ENCODE results near the gene DNM2.

The DNM2 gene

GRCh38 chr19:10727685-10728201 lies 9.9 kb downstream of the DNM2 start:
- Histone ChIP-seq H2BK5ac (ENCODE audit: low read length) (no peak overlapping the region), H3K4ac (ENCODE audit: low read length) (no peak overlapping the region), H4K91ac (ENCODE audit: low read depth, low read length, poor library complexity) (no peak overlapping the region), H3K4me1 (ENCODE audit: control insufficient read depth in 2 of 2, insufficient read depth in 1 of 2, low read depth in 1 of 2, low read length in 2 of 2) (no peaks in the 10 kb centered on the region), H2AK5ac (ENCODE audit: low read depth, low read length) (no peak overlapping the region), H2BK120ac (ENCODE audit: low read depth, low read length) (no peak overlapping the region), H3K27me3 (ENCODE audit: control insufficient read depth in 3 of 3, insufficient read depth in 3 of 3, low read depth in 1 of 3, low read length in 3 of 3) (no peaks in the 10 kb centered on the region), H3K4me2 (ENCODE audit: insufficient read depth, low read length, poor library complexity, severe bottlenecking) (no peak overlapping the region), H3K18ac (ENCODE audit: low read length) (no peak overlapping the region), H4K8ac (ENCODE audit: low read depth, low read length) (no peak overlapping the region), H3K9me3 (replicated peaks in 1 of 2; ENCODE audit: control insufficient read depth in 2 of 2, insufficient read depth in 1 of 2, low read depth in 1 of 2, low read length in 2 of 2) (no peaks in the 10 kb centered on the region), H3K9ac (ENCODE audit: low read depth, low read length, poor library complexity) (no peak overlapping the region), H2AFZ (ENCODE audit: low read length) (no peak overlapping the region), H3K23ac (ENCODE audit: low read depth, low read length, poor library complexity) (no peak overlapping the region), H3K14ac (ENCODE audit: low read length) (no peak overlapping the region), H2BK15ac (ENCODE audit: low read length) (no peak overlapping the region), H3K27ac (replicated peaks; ENCODE audit: low read length) (no peak overlapping the region), H2BK12ac (ENCODE audit: low read length) (no peak overlapping the region), H3K79me1 (ENCODE audit: low read depth, low read length) (peaks cover 9% of the 10 kb centered on the region), H3K4me3 (ENCODE audit: low read length in 2 of 2) (no peak overlapping the region), H3K36me3 (replicated peaks in 1 of 2; ENCODE audit: control insufficient read depth in 2 of 2, insufficient read depth in 2 of 2, low read length in 2 of 2) (peaks cover 7 to 13% of the 10 kb centered on the region in 2 donors)
- no peak for DNase-seq (ENCODE audit: low spot score)
- no CpG with 5 or more reads among the region's 14 CpGs for WGBS, 2 donors (ENCODE audit: extremely low coverage in 2 of 2, insufficient read length in 2 of 2, insufficient replicate concordance in 1 of 2)

- WGBS, 2 donors (ENCODE audit: extremely low coverage in 2 of 2, insufficient read length in 2 of 2, insufficient replicate concordance in 1 of 2): no CpG with 5 or more reads among the region's 14 CpGs
- H2AFZ ChIP-seq (ENCODE audit: low read length): no peak overlapping the region
- H3K36me3 ChIP-seq (replicated peaks in 1 of 2; ENCODE audit: control insufficient read depth in 2 of 2, insufficient read depth in 2 of 2, low read length in 2 of 2): peaks cover 7% of the 10 kb centered on the region in 2 donors
- no peaks in the 10 kb centered on the region for H3K27me3 ChIP-seq (ENCODE audit: control insufficient read depth in 3 of 3, insufficient read depth in 3 of 3, low read depth in 1 of 3, low read length in 3 of 3)
- H3K27ac ChIP-seq (replicated peaks; ENCODE audit: low read length): no peak overlapping the region
- no peak overlapping the region for H3K18ac ChIP-seq (ENCODE audit: low read length)
- no peaks in the 10 kb centered on the region for H3K9me3 ChIP-seq (replicated peaks in 1 of 2; ENCODE audit: control insufficient read depth in 2 of 2, insufficient read depth in 1 of 2, low read depth in 1 of 2, low read length in 2 of 2)
- H3K4me2 ChIP-seq (ENCODE audit: insufficient read depth, low read length, poor library complexity, severe bottlenecking): no peak overlapping the region
- H3K9ac ChIP-seq (ENCODE audit: low read depth, low read length, poor library complexity): no peak overlapping the region
- no peak overlapping the region for H4K91ac ChIP-seq (ENCODE audit: low read depth, low read length, poor library complexity)
- no peak overlapping the region for H3K23ac ChIP-seq (ENCODE audit: low read depth, low read length, poor library complexity)
- H3K4ac ChIP-seq (ENCODE audit: low read length): no peak overlapping the region
- no peak for DNase-seq (ENCODE audit: low spot score)
- no peak overlapping the region for H3K14ac ChIP-seq (ENCODE audit: low read length)
- no peak overlapping the region for H2AK5ac ChIP-seq (ENCODE audit: low read depth, low read length)
- no peak overlapping the region for H2BK12ac ChIP-seq (ENCODE audit: low read length)
- no peak overlapping the region for H2BK5ac ChIP-seq (ENCODE audit: low read length)
- H3K79me1 ChIP-seq (ENCODE audit: low read depth, low read length): peaks cover 9% of the 10 kb centered on the region
- no peak overlapping the region for H3K4me3 ChIP-seq (ENCODE audit: low read length in 2 of 2)
- H3K4me1 ChIP-seq (ENCODE audit: control insufficient read depth in 2 of 2, insufficient read depth in 1 of 2, low read depth in 1 of 2, low read length in 2 of 2): no peaks in the 10 kb centered on the region
- no peak overlapping the region for H2BK120ac ChIP-seq (ENCODE audit: low read depth, low read length)
- H4K8ac ChIP-seq (ENCODE audit: low read depth, low read length): no peak overlapping the region
- H2BK15ac ChIP-seq (ENCODE audit: low read length): no peak overlapping the region
Observed at GRCh38 chr19:10729411-10729810, 11.5 kb downstream of the DNM2 start.

GRCh38 chr19:10730932-10731331 lies 13.1 kb downstream of the DNM2 start:
- Histone ChIP-seq H2AFZ (ENCODE audit: low read length) (no peak overlapping the region), H3K27ac (replicated peaks; ENCODE audit: low read length) (no peak overlapping the region), H2BK12ac (ENCODE audit: low read length) (no peak overlapping the region), H2BK120ac (ENCODE audit: low read depth, low read length) (no peak overlapping the region), H3K36me3 (replicated peaks in 1 of 2; ENCODE audit: control insufficient read depth in 2 of 2, insufficient read depth in 2 of 2, low read length in 2 of 2) (peaks cover 5 to 10% of the 10 kb centered on the region in 2 donors), H3K4ac (ENCODE audit: low read length) (no peak overlapping the region), H2BK15ac (ENCODE audit: low read length) (no peak overlapping the region), H3K18ac (ENCODE audit: low read length) (no peak overlapping the region), H4K8ac (ENCODE audit: low read depth, low read length) (no peak overlapping the region), H3K23ac (ENCODE audit: low read depth, low read length, poor library complexity) (peak overlapping the region; percentile 43), H3K27me3 (ENCODE audit: control insufficient read depth in 3 of 3, insufficient read depth in 3 of 3, low read depth in 1 of 3, low read length in 3 of 3) (no peaks in the 10 kb centered on the region), H3K9ac (ENCODE audit: low read depth, low read length, poor library complexity) (no peak overlapping the region), H2AK5ac (ENCODE audit: low read depth, low read length) (peak overlapping the region; percentile 37), H3K14ac (ENCODE audit: low read length) (no peak overlapping the region), H3K9me3 (replicated peaks in 1 of 2; ENCODE audit: control insufficient read depth in 2 of 2, insufficient read depth in 1 of 2, low read depth in 1 of 2, low read length in 2 of 2) (no peaks in the 10 kb centered on the region), H3K4me3 (ENCODE audit: low read length in 2 of 2) (peak overlapping the region in 1 of 2 donors; percentile 50), H3K4me2 (ENCODE audit: insufficient read depth, low read length, poor library complexity, severe bottlenecking) (no peak overlapping the region), H4K91ac (ENCODE audit: low read depth, low read length, poor library complexity) (no peak overlapping the region), H3K79me1 (ENCODE audit: low read depth, low read length) (peaks cover 7% of the 10 kb centered on the region), H3K4me1 (ENCODE audit: control insufficient read depth in 2 of 2, insufficient read depth in 1 of 2, low read depth in 1 of 2, low read length in 2 of 2) (no peaks in the 10 kb centered on the region), H2BK5ac (ENCODE audit: low read length) (no peak overlapping the region)
- DNase-seq (ENCODE audit: low spot score): no peak
- WGBS, 2 donors (ENCODE audit: extremely low coverage in 2 of 2, insufficient read length in 2 of 2, insufficient replicate concordance in 1 of 2): no CpG with 5 or more reads among the region's 12 CpGs

GRCh38 chr19:10735741-10736140 lies 17.9 kb downstream of the DNM2 start:
- no peak overlapping the region for H2AK5ac ChIP-seq (ENCODE audit: low read depth, low read length)
- WGBS, 2 donors (ENCODE audit: extremely low coverage in 2 of 2, insufficient read length in 2 of 2, insufficient replicate concordance in 1 of 2): no CpG with 5 or more reads among the region's 5 CpGs
- peaks cover 0 to 12% of the 10 kb centered on the region in 2 donors for H3K36me3 ChIP-seq (replicated peaks in 1 of 2; ENCODE audit: control insufficient read depth in 2 of 2, insufficient read depth in 2 of 2, low read length in 2 of 2)
- H2BK15ac ChIP-seq (ENCODE audit: low read length): no peak overlapping the region
- no peaks in the 10 kb centered on the region for H3K27me3 ChIP-seq (ENCODE audit: control insufficient read depth in 3 of 3, insufficient read depth in 3 of 3, low read depth in 1 of 3, low read length in 3 of 3)
- peaks cover 0 to 10% of the 10 kb centered on the region in 2 donors for H3K9me3 ChIP-seq (replicated peaks in 1 of 2; ENCODE audit: control insufficient read depth in 2 of 2, insufficient read depth in 1 of 2, low read depth in 1 of 2, low read length in 2 of 2)
- H4K91ac ChIP-seq (ENCODE audit: low read depth, low read length, poor library complexity): no peak overlapping the region
- H3K4me1 ChIP-seq (ENCODE audit: control insufficient read depth in 2 of 2, insufficient read depth in 1 of 2, low read depth in 1 of 2, low read length in 2 of 2): no peaks in the 10 kb centered on the region
- no peak overlapping the region for H3K9ac ChIP-seq (ENCODE audit: low read depth, low read length, poor library complexity)
- no peak overlapping the region for H4K8ac ChIP-seq (ENCODE audit: low read depth, low read length)
- DNase-seq (ENCODE audit: low spot score): no peak
- H3K79me1 ChIP-seq (ENCODE audit: low read depth, low read length): peaks cover 9% of the 10 kb centered on the region
- no peak overlapping the region for H3K4me2 ChIP-seq (ENCODE audit: insufficient read depth, low read length, poor library complexity, severe bottlenecking)
- H3K27ac ChIP-seq (replicated peaks; ENCODE audit: low read length): no peak overlapping the region
- H3K23ac ChIP-seq (ENCODE audit: low read depth, low read length, poor library complexity): no peak overlapping the region
- H3K4me3 ChIP-seq (ENCODE audit: low read length in 2 of 2): no peak overlapping the region
- no peak overlapping the region for H2AFZ ChIP-seq (ENCODE audit: low read length)
- H2BK12ac ChIP-seq (ENCODE audit: low read length): no peak overlapping the region
- no peak overlapping the region for H3K14ac ChIP-seq (ENCODE audit: low read length)
- no peak overlapping the region for H3K4ac ChIP-seq (ENCODE audit: low read length)
- H3K18ac ChIP-seq (ENCODE audit: low read length): no peak overlapping the region
- no peak overlapping the region for H2BK5ac ChIP-seq (ENCODE audit: low read length)
- H2BK120ac ChIP-seq (ENCODE audit: low read depth, low read length): no peak overlapping the region

All from neuronal stem cell (in vitro differentiated cells).